OCI-LY7 (cell line): Measurements from ENCODE around the gene KCTD8. TPM values are rescaled to one million over a fixed set of nuclear protein-coding genes. Genes with fewer than 3 reads are reported as not detected.

Experiments
- BruUV-seq: library from RNA; stranded (reverse); fragments of 400-500 nt; replicated peaks from 2 replicates; lab custom pipeline; 2021; lab: Mats Ljungman, UMichigan
- CTCF ChIA-PET: fragments of 300-600 bp; sonication (Branson Sonifier 250); formaldehyde crosslinking; loops from one replicate; lab custom pipeline; 2022; ENCODE audit warnings: antibody characterized with exemption; ENCODE audit not compliant: unreplicated experiment; lab: Charles Lee
- POLR2A ChIA-PET: fragments of 300-600 bp; sonication (Branson Sonifier 250); formaldehyde crosslinking; loops from one replicate; lab custom pipeline; 2022; ENCODE audit warnings: antibody characterized with exemption; lab: Charles Lee
- DNase-seq: peaks from one replicate; pipeline ENCODE4 v3.0.0-alpha.2; 2015; ENCODE audit warnings: low spot score
- H2AFZ ChIP-seq: fragments of 200-600 bp; sonication (generic), shearing (Covaris generic); 2 replicates; pipeline ENCODE4 v1.6.1; 2014; ENCODE audit warnings: mild to moderate bottlenecking, antibody characterized with exemption, low read length, moderate library complexity
- H3K27ac ChIP-seq: fragments of 200-600 bp; sonication (generic); 2 replicates; pipeline ENCODE4 v1.5.1; 2014; ENCODE audit warnings: mixed run types, low read depth, mild to moderate bottlenecking, moderate library complexity, low read length, inconsistent platforms; ENCODE audit not compliant: poor library complexity, severe bottlenecking
- H3K36me3 ChIP-seq: fragments of 200-600 bp; sonication (generic); 2 replicates; pipeline ENCODE4 v1.6.1; 2014; ENCODE audit warnings: mild to moderate bottlenecking, antibody characterized with exemption, low read length, moderate library complexity, mixed read lengths; ENCODE audit not compliant: insufficient read depth
- H3K4me1 ChIP-seq: fragments of 200-600 bp; sonication (generic); 2 replicates; pipeline ENCODE4 v1.5.1; 2014; ENCODE audit warnings: mild to moderate bottlenecking, low read length; ENCODE audit not compliant: insufficient read depth, poor library complexity, severe bottlenecking
- H3K4me2 ChIP-seq: fragments of 200-600 bp; sonication (generic); 2 replicates; pipeline ENCODE4 v1.6.1; 2014; ENCODE audit warnings: mild to moderate bottlenecking, low read length
- H3K4me3 ChIP-seq: fragments of 200-600 bp; sonication (generic); 2 replicates; pipeline ENCODE4 v1.5.1; 2014; ENCODE audit warnings: mild to moderate bottlenecking, low read depth, low read length; ENCODE audit not compliant: poor library complexity, severe bottlenecking
- H3K79me2 ChIP-seq: fragments of 200-600 bp; sonication (generic); 2 replicates; pipeline ENCODE4 v1.6.1; 2016; ENCODE audit warnings: low read depth, mild to moderate bottlenecking, low read length, moderate library complexity, mixed read lengths; ENCODE audit not compliant: insufficient read depth
- H3K9me2 ChIP-seq: fragments of 200-600 bp; sonication (generic); 2 replicates; pipeline ENCODE4 v1.6.1; 2016; ENCODE audit warnings: mild to moderate bottlenecking, low read length, mixed read lengths; ENCODE audit not compliant: insufficient read depth
- H3K9me3 ChIP-seq: fragments of 200-600 bp; sonication (generic); 2 replicates; pipeline ENCODE4 v1.6.1; 2014; ENCODE audit warnings: mild to moderate bottlenecking, mixed run types, low read length, mixed read lengths
- H4K20me1 ChIP-seq: fragments of 200-600 bp; sonication (generic); 2 replicates; pipeline ENCODE4 v1.6.1; 2014; ENCODE audit warnings: mild to moderate bottlenecking, antibody characterized with exemption, low read length, moderate library complexity, mixed read lengths; ENCODE audit not compliant: insufficient read depth
- EZH2phosphoT487 ChIP-seq: fragments of 200-600 bp; sonication (generic); IDR thresholded peaks from 2 replicates; pipeline ENCODE4 v1.6.1; 2018; ENCODE audit warnings: low read depth, borderline replicate concordance, mild to moderate bottlenecking, mixed run types, antibody characterized with exemption, low read length, moderate library complexity, mixed read lengths
- intact Hi-C: fragments of 100-400 bp; cut with micrococcal nuclease; formaldehyde crosslinking; loops from one replicate; pipeline ENCODE4 v1.10.0; 2022; ENCODE audit not compliant: unreplicated experiment
- total RNA-seq, 2 experiments: library from RNA; depleted of rRNA in 1 of 2; stranded (reverse); fragments of >200 nt in 1 of 2; shearing (Covaris generic) in 1 of 2; gene quantifications; 2 replicates each; pipeline ENCODE4 v1.2.3, GENCODE V29; 2014 to 2022
- TF ChIP-seq, protein P1 (sequence below): fragments of 200-600 bp; sonication (generic); conservative IDR thresholded peaks from 2 replicates; pipeline ENCODE4 v1.5.1; 2014; ENCODE audit warnings: mild to moderate bottlenecking, antibody characterized with exemption, low read length, moderate library complexity, mixed read lengths

KCTD8 gene
- total RNA-seq, 2 experiments from 2014 or later: not detected

DNA sequence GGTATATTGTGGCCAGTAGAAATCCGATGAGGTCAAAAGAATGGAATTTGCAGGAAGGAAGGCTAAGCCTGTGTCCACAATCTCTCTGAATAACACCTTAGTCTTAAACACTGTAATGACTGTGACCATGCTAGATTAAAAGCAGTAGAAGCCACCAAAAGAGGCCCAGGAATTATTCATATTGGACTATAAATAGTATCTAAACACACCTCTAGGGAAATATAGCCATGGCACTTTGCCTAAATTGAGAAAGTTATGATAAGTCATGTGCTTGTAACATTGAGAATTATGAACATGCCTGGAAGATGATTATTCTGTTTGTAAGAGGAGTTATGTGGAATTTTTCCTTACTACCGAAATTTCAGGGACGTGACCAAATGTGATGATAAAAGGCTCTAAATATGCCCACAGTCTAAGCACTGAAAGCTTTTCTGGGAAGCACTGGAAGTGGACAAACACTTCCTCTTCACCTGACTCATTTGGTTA, 298.5 kb downstream of the KCTD8 start:
- Histone ChIP-seq H3K79me2 (no peaks in the 10 kb centered on the region), H3K9me2 (no peaks in the 10 kb centered on the region), H4K20me1 (no peaks in the 10 kb centered on the region), H3K4me3 (no peak overlapping the region), H3K36me3 (no peaks in the 10 kb centered on the region), H3K4me1 (no peaks in the 10 kb centered on the region), H2AFZ (no peak overlapping the region), H3K27ac (no peak overlapping the region), H3K4me2 (no peak overlapping the region), H3K9me3 (no peaks in the 10 kb centered on the region)
- ChIA-PET POLR2A (no interaction called here), CTCF (no interaction called here)
- no peak for DNase-seq
- BruUV-seq: no TSS peak
- no peak for TF ChIP-seq EZH2phosphoT487
- TF ChIP-seq, protein P1, sequence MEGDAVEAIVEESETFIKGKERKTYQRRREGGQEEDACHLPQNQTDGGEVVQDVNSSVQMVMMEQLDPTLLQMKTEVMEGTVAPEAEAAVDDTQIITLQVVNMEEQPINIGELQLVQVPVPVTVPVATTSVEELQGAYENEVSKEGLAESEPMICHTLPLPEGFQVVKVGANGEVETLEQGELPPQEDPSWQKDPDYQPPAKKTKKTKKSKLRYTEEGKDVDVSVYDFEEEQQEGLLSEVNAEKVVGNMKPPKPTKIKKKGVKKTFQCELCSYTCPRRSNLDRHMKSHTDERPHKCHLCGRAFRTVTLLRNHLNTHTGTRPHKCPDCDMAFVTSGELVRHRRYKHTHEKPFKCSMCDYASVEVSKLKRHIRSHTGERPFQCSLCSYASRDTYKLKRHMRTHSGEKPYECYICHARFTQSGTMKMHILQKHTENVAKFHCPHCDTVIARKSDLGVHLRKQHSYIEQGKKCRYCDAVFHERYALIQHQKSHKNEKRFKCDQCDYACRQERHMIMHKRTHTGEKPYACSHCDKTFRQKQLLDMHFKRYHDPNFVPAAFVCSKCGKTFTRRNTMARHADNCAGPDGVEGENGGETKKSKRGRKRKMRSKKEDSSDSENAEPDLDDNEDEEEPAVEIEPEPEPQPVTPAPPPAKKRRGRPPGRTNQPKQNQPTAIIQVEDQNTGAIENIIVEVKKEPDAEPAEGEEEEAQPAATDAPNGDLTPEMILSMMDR: no peak
- intact Hi-C loops: no loop called here

DNA sequence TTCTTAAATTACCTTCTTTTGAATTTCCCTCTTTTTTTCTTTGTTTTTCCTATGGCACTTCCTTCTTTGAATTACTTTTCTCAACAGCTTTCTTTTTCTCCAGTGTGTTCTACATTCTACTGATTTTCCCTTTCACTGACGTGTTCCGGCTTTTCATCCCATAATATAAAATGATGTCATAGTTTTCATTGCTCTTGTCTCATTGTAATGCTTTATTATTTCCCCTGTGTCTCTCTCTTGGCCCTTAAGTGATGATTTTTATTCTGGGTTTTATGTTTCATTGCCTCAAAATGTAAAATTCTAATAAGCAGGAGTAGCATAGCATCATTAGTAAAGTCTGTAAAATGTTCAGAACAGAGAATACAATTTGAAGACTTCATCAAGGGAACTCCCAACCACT, 299.3 kb downstream of the KCTD8 start:
- Histone ChIP-seq H3K4me3 (no peak overlapping the region), H3K4me2 (no peak overlapping the region), H2AFZ (no peak overlapping the region), H3K79me2 (no peaks in the 10 kb centered on the region), H3K36me3 (no peaks in the 10 kb centered on the region), H3K9me3 (no peaks in the 10 kb centered on the region), H3K4me1 (no peaks in the 10 kb centered on the region), H3K27ac (no peak overlapping the region), H3K9me2 (no peaks in the 10 kb centered on the region), H4K20me1 (no peaks in the 10 kb centered on the region)
- POLR2A ChIA-PET: no interaction called here
- intact Hi-C loops: no loop called here
- DNase-seq: no peak
- CTCF ChIA-PET: no interaction called here
- TF ChIP-seq, protein P1: no peak
- TF ChIP-seq EZH2phosphoT487: no peak
- no TSS peak for BruUV-seq

DNA sequence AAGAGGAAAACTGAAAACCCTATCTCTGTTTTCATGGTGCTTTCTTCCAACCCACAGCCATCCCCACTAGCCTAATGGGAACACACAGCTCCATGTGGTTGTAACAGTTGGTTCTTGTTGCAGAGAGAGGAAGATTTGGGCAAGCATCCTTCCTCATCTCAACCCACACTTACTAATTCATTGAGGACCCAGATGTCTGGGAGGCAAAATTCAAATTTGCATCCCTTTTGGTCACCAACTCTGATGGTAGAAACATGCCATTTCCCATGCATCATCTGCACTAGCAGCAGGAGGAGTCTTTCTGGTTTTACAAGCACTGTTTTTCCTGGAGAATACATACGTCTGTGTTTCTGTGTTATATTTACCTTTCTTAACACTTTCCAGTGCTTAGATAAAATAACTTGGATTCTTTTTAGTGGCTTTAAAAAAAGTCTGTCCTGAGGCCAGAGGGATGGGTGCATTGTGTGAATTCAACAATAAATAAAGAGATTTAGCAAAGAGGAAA, 301.0 kb downstream of the KCTD8 start:
- H2AFZ ChIP-seq: no peak overlapping the region
- POLR2A ChIA-PET: no interaction called here
- no peak overlapping the region for H3K27ac ChIP-seq
- no peak overlapping the region for H3K4me2 ChIP-seq
- no peak overlapping the region for H3K4me3 ChIP-seq
- H4K20me1 ChIP-seq: no peaks in the 10 kb centered on the region
- no peak for DNase-seq
- intact Hi-C loops: no loop called here
- CTCF ChIA-PET: no interaction called here
- TF ChIP-seq EZH2phosphoT487: no peak
- TF ChIP-seq, protein P1: no peak
- H3K9me2 ChIP-seq: no peaks in the 10 kb centered on the region
- BruUV-seq: no TSS peak
- no peaks in the 10 kb centered on the region for H3K36me3 ChIP-seq
- H3K79me2 ChIP-seq: no peaks in the 10 kb centered on the region
- no peaks in the 10 kb centered on the region for H3K9me3 ChIP-seq
- no peaks in the 10 kb centered on the region for H3K4me1 ChIP-seq
